ENCODE measurements around the gene CCNI2. TPM values are rescaled to one million over a fixed set of nuclear protein-coding genes. Genes with fewer than 3 reads are reported as not detected.

Gene CCNI2
- total RNA-seq, 2 experiments from 2014 or later, result 8.7 to 10.0 TPM

- H3K36me3 Mint-ChIP-seq (ENCODE audit: low read depth), result no peaks in the 10 kb centered on the region
- no peak for ATAC-seq
- H3K4me3 Mint-ChIP-seq, result no peak overlapping the region
- CTCF ChIA-PET, result interaction anchor here (1.8 kb wide), 1 partner anchor 78 kb away, joined by 5 read pairs; no protein-coding TSS in a partner anchor
- no peak overlapping the region for H3K27ac Mint-ChIP-seq
- POLR2A ChIA-PET, result interaction anchor here (0.6 kb wide), 1 partner anchor 446 kb away, joined by 3 read pairs; no protein-coding TSS in a partner anchor
- H3K27me3 Mint-ChIP-seq, result peaks cover 10% of the 10 kb centered on the region
- intact Hi-C loops (cut with micrococcal nuclease), result no loop called here
- DNase-seq, result no peak
- H3K4me1 Mint-ChIP-seq (ENCODE audit: low read depth), result peaks cover 16% of the 10 kb centered on the region
- TF ChIP-seq CTCF (IDR thresholded peaks at IDR 0.05), result no peak
- no peaks in the 10 kb centered on the region for H3K9me3 Mint-ChIP-seq
Observed at GRCh38 chr5:132742158-132742557, 5.1 kb upstream of the CCNI2 start.

- peaks cover 10% of the 10 kb centered on the region for H3K27me3 Mint-ChIP-seq
- ChIA-PET POLR2A (interaction anchor here (0.6 kb wide), 1 partner anchor 447 kb away, joined by 3 read pairs; no protein-coding TSS in a partner anchor), CTCF (interaction anchor here (1.8 kb wide), 1 partner anchor 78 kb away, joined by 5 read pairs; no protein-coding TSS in a partner anchor)
- DNase-seq, result no peak
- intact Hi-C loops (cut with micrococcal nuclease), result no loop called here
- H3K9me3 Mint-ChIP-seq, result no peaks in the 10 kb centered on the region
- no peak overlapping the region for H3K4me3 Mint-ChIP-seq
- peaks cover 14% of the 10 kb centered on the region for H3K4me1 Mint-ChIP-seq (ENCODE audit: low read depth)
- no peak for ATAC-seq
- H3K36me3 Mint-ChIP-seq (ENCODE audit: low read depth), result no peaks in the 10 kb centered on the region
- TF ChIP-seq CTCF (IDR thresholded peaks at IDR 0.05), result no peak
- H3K27ac Mint-ChIP-seq, result no peak overlapping the region
Observed at GRCh38 chr5:132742626-132743025, 4.6 kb upstream of the CCNI2 start.

GRCh38 chr5:132744659-132745058 lies 2.6 kb upstream of the CCNI2 start:
- CTCF ChIA-PET, result interaction anchor here (0.6 to 1.1 kb wide), 3 partner anchors 76 to 659 kb away, joined by 3 to 4 read pairs (median 3); no protein-coding TSS in a partner anchor

GRCh38 chr5:132746592-132746953 lies 653 bp upstream of the CCNI2 start:
- ATAC-seq (no peak), DNase-seq (no peak)
- TF ChIP-seq CTCF (IDR thresholded peaks at IDR 0.05), result no peak
- POLR2A ChIA-PET, result interaction anchor here (0.6 to 3.4 kb wide), 4 partner anchors 9 to 250 kb away, joined by 3 to 23 read pairs (median 4); partner anchors contain the start of gene KIF3A
- intact Hi-C loops (cut with micrococcal nuclease), result loop anchor here (5.0 kb wide), 1 partner anchor 76 kb away; no protein-coding TSS in a partner anchor
- H3K4me1 Mint-ChIP-seq (ENCODE audit: low read depth), result peaks cover 32% of the 10 kb centered on the region
- H3K36me3 Mint-ChIP-seq (ENCODE audit: low read depth), result peaks cover 11% of the 10 kb centered on the region
- no peaks in the 10 kb centered on the region for H3K9me3 Mint-ChIP-seq
- peak overlapping the region; percentile 75 for H3K4me3 Mint-ChIP-seq
- CTCF ChIA-PET, result interaction anchor here (0.7 to 3.8 kb wide), 8 partner anchors 9 to 108 kb away, joined by 3 to 36 read pairs (median 6); partner anchors contain the start of genes IL4, KIF3A and SEPTIN8
- peaks cover 10% of the 10 kb centered on the region for H3K27me3 Mint-ChIP-seq
- peak overlapping the region; percentile 75 for H3K27ac Mint-ChIP-seq

More at GRCh38 chr5:132744659-132745058, 2.6 kb upstream of the CCNI2 start:
- Mint-ChIP-seq H3K27me3 (peaks cover 10% of the 10 kb centered on the region), H3K4me1 (ENCODE audit: low read depth) (peaks cover 16% of the 10 kb centered on the region), H3K27ac (no peak overlapping the region), H3K36me3 (ENCODE audit: low read depth) (peaks cover 7% of the 10 kb centered on the region), H3K9me3 (no peaks in the 10 kb centered on the region), H3K4me3 (no peak overlapping the region)
- POLR2A ChIA-PET, result no interaction called here
- intact Hi-C loops (cut with micrococcal nuclease), result loop anchor here (5.0 kb wide), 1 partner anchor 78 kb away; no protein-coding TSS in a partner anchor
- TF ChIP-seq CTCF (IDR thresholded peaks at IDR 0.05), result no peak
- ATAC-seq (no peak), DNase-seq (no peak)
